Esophagus muscularis mucosa (tissue), 3 donors: ENCODE measurements around the gene PRM2.

Source experiments
- POLR2A ChIP-seq: fragments of 450-650 bp; IDR thresholded peaks from one replicate; pipeline ENCODE4 v1.6.1; 2017; ENCODE audit warnings: antibody characterized with exemption, moderate library complexity, mild to moderate bottlenecking, low read depth
- POLR2AphosphoS5 ChIP-seq, 2 donors: sonication (generic); formaldehyde crosslinking; IDR thresholded peaks; one replicate each; pipeline ENCODE4 v1.6.1; 2017; ENCODE audit warnings: antibody characterized with exemption in 2 of 2
- TF ChIP-seq, protein P1 (sequence below), 3 experiments: fragments of 200-600 bp in 2 of 3; fragments of 450-650 bp in 1 of 3; sonication (generic) in 2 of 3; IDR thresholded peaks; one replicate each; pipeline ENCODE4 v1.5.1; 2017 to 2019; ENCODE audit warnings: antibody characterized with exemption in 3 of 3, mild to moderate bottlenecking in 2 of 3, moderate library complexity in 1 of 3

DNA sequence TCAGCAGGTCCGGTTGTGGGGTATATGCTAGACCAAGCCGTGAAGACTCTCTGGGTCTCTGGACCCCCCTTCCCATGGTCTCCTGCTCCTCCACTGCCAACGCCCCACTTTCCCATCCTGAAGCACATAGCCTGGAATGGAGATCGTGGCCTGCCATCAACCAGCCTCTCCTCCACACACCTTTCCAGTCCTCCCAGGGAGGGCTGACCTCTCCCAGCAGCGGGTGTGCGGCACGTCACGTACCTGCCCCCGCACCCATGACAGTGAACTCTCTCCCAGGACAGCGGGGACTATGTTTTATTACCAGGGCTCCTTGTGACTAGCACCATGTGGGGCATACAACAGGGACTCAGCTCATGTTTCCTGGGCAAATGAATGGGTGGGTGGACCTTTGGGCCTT lies 4.7 kb downstream of the PRM2 start:
- TF ChIP-seq, protein P1, sequence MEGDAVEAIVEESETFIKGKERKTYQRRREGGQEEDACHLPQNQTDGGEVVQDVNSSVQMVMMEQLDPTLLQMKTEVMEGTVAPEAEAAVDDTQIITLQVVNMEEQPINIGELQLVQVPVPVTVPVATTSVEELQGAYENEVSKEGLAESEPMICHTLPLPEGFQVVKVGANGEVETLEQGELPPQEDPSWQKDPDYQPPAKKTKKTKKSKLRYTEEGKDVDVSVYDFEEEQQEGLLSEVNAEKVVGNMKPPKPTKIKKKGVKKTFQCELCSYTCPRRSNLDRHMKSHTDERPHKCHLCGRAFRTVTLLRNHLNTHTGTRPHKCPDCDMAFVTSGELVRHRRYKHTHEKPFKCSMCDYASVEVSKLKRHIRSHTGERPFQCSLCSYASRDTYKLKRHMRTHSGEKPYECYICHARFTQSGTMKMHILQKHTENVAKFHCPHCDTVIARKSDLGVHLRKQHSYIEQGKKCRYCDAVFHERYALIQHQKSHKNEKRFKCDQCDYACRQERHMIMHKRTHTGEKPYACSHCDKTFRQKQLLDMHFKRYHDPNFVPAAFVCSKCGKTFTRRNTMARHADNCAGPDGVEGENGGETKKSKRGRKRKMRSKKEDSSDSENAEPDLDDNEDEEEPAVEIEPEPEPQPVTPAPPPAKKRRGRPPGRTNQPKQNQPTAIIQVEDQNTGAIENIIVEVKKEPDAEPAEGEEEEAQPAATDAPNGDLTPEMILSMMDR (IDR thresholded peaks at IDR 0.05): no peak
- TF ChIP-seq POLR2A: no peak
- TF ChIP-seq POLR2AphosphoS5 (IDR thresholded peaks at IDR 0.05): no peak
